Activated T-cell treated with anti-CD3 and anti-CD28 coated beads for 1 hour (primary cell): ENCODE data around the gene PTPRN2.
"Not testable (repeated sequence)": the region's sequence is repeated elsewhere in the genome, so short reads cannot be mapped to it uniquely, and the experiment has no call there.

Source experiments
- DNase-seq: peaks from one replicate; pipeline ENCODE4 v3.0.0-alpha.2; 2020; ENCODE audit warnings: low read depth

The PTPRN2 gene

GRCh38 chr7:158278745-158279320 lies 308.8 kb downstream of the PTPRN2 start:
- DNase-seq = no peak

GRCh38 chr7:158277219-158278141 lies 310.1 kb downstream of the PTPRN2 start:
- DNase-seq = no peak

- DNase-seq = no peak
Measured at GRCh38 chr7:158276414-158277218, 311.0 kb downstream of the PTPRN2 start.

GRCh38 chr7:158275711-158276413 lies 311.8 kb downstream of the PTPRN2 start:
- DNase-seq = no peak

GRCh38 chr7:158274996-158275395 lies 312.6 kb downstream of the PTPRN2 start:
- DNase-seq = no peak

GRCh38 chr7:158274404-158274811 lies 313.2 kb downstream of the PTPRN2 start:
- DNase-seq = no peak

- not testable (repeated sequence) for DNase-seq
Measured at GRCh38 chr7:158273756-158274342, 313.8 kb downstream of the PTPRN2 start.

- DNase-seq = no peak
Measured at GRCh38 chr7:158273138-158273651, 314.4 kb downstream of the PTPRN2 start.

- DNase-seq = no peak
Measured at GRCh38 chr7:158272509-158273137, 315.0 kb downstream of the PTPRN2 start.

- no peak for DNase-seq
Measured at GRCh38 chr7:158272091-158272490, 315.5 kb downstream of the PTPRN2 start.

GRCh38 chr7:158271646-158272045 lies 316.0 kb downstream of the PTPRN2 start:
- DNase-seq = no peak

- DNase-seq = no peak
Measured at GRCh38 chr7:158270856-158271413, 316.7 kb downstream of the PTPRN2 start.

GRCh38 chr7:158270106-158270775 lies 317.4 kb downstream of the PTPRN2 start:
- no peak for DNase-seq

GRCh38 chr7:158268816-158269535 lies 318.6 kb downstream of the PTPRN2 start:
- DNase-seq = no peak

GRCh38 chr7:158267742-158268435 lies 319.7 kb downstream of the PTPRN2 start:
- no peak for DNase-seq

- DNase-seq = no peak
Measured at GRCh38 chr7:158266817-158267741, 320.5 kb downstream of the PTPRN2 start.

- DNase-seq = no peak
Measured at GRCh38 chr7:158266426-158266816, 321.2 kb downstream of the PTPRN2 start.

- no peak for DNase-seq
Measured at GRCh38 chr7:158265743-158266080, 321.9 kb downstream of the PTPRN2 start.
